ENCODE data around the gene CSK.

DNA sequence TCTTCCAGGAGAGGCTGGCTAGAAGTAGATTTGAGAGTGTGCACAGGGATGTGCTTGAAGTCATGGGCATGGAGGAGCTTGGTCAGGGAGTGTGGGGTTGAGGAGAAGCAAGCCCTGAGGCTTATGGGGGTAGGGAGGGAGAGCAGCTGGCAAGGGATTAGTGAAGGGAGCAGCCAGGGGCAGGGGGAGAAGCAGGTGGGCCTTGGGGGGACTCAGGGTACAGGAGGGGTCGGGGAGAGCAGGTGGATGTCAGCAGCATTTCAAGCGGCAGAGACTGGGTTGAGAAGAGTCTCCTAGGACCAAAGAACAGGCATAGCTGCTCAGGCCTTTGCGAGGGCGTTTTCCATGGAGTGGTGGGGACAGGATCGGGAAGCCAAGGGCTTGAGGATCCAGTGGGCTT lies 27.4 kb downstream of the CSK start:
- TF ChIP-seq CTCF (IDR thresholded peaks at IDR 0.05) (no peak), ZFX (IDR thresholded peaks at IDR 0.05; ENCODE audit: borderline replicate concordance) (no peak)

Data from 22Rv1 (cell line).